HG03135 (cell line): ENCODE data around the gene TCEAL8.

Experiments used
- ATAC-seq: cut with Tn5 transposase; IDR thresholded peaks from one replicate; pipeline ENCODE4 v1.9.1; 2021; ENCODE audit warnings: mild to moderate bottlenecking, moderate library complexity; ENCODE audit not compliant: unreplicated experiment

Gene TCEAL8

GRCh38 chrX:103215425-103215991 lies 39.4 kb downstream of the TCEAL8 start:
- peak; percentile 26 for ATAC-seq

- ATAC-seq: peak; percentile 98
These were observed 40.0 kb downstream of the TCEAL8 start, which contains the start of gene BEX4 for GRCh38 chrX:103214870-103215424. TSS of gene BEX4 (plus strand) at chrX:103215108. CDS start at chrX:103216154, 1,046 bp downstream.

- no peak for ATAC-seq
These were observed 42.1 kb downstream of the TCEAL8 start for GRCh38 chrX:103212749-103213457.

GRCh38 chrX:103211012-103211715 lies 43.8 kb downstream of the TCEAL8 start:
- ATAC-seq: no peak

GRCh38 chrX:103210056-103210455 lies 44.9 kb downstream of the TCEAL8 start:
- no peak for ATAC-seq
